Natural killer cell (primary cell): ENCODE measurements around the gene LPIN3. TPM values are rescaled to one million over a fixed set of nuclear protein-coding genes. Genes with fewer than 3 reads are reported as not detected.

Experiments used
- ATAC-seq, 3 donors: fragments of 150-1000 bp in 2 of 3; fragments of 200-7000 bp in 1 of 3; cut with Tn5 transposase; 1 replicate in 1 of 3; 2 replicates in 2 of 3; pipeline ENCODE4 v1.10.0; 2021; ENCODE audit warnings: mild to moderate bottlenecking in 2 of 3, moderate library complexity in 2 of 3
- DNase-seq, 2 donors: peaks; one replicate each; pipeline versions ENCODE4 v3.0.0 to v3.0.0-alpha.2; 2013 to 2021; ENCODE audit warnings: mixed read lengths in 1 of 2
- H3K27ac ChIP-seq: one replicate; pipeline ENCODE4 v1.5.1; 2013; ENCODE audit warnings: mild to moderate bottlenecking, low read length
- H3K27me3 ChIP-seq: one replicate; pipeline ENCODE4 v1.6.1; 2013; ENCODE audit warnings: low read length; ENCODE audit not compliant: control insufficient read depth, insufficient read depth
- H3K36me3 ChIP-seq: one replicate; pipeline ENCODE4 v1.6.1; 2013; ENCODE audit warnings: low read length; ENCODE audit not compliant: control insufficient read depth, insufficient read depth
- H3K4me1 ChIP-seq: one replicate; pipeline ENCODE4 v1.6.1; 2013; ENCODE audit warnings: low read length; ENCODE audit not compliant: control insufficient read depth, insufficient read depth
- H3K4me3 ChIP-seq: one replicate; pipeline ENCODE4 v1.5.1; 2013; ENCODE audit warnings: low read length
- H3K9me3 ChIP-seq: one replicate; pipeline ENCODE4 v1.6.1; 2013; ENCODE audit warnings: low read length; ENCODE audit not compliant: control insufficient read depth, insufficient read depth
- H3K27ac Mint-ChIP-seq, 2 donors: one replicate each; pipeline ENCODE4 v1.8.0; 2022; ENCODE audit warnings: mild to moderate bottlenecking in 2 of 2, mixed read lengths in 2 of 2, moderate library complexity in 1 of 2
- H3K27me3 Mint-ChIP-seq, 2 donors: one replicate each; pipeline ENCODE4 v1.8.0; 2022; ENCODE audit warnings: low read depth in 2 of 2, mixed read lengths in 2 of 2
- H3K36me3 Mint-ChIP-seq: one replicate; pipeline ENCODE4 v1.8.0; 2022; ENCODE audit warnings: mixed read lengths
- H3K4me1 Mint-ChIP-seq, 2 donors: one replicate each; pipeline ENCODE4 v1.8.0; 2022; ENCODE audit warnings: mixed read lengths in 2 of 2
- H3K4me3 Mint-ChIP-seq: one replicate; pipeline ENCODE4 v1.8.0; 2022; ENCODE audit warnings: mild to moderate bottlenecking, moderate library complexity, mixed read lengths
- H3K9me3 Mint-ChIP-seq, 2 donors: one replicate each; pipeline ENCODE4 v1.8.0; 2022; ENCODE audit warnings: mixed read lengths in 2 of 2
- CTCF ChIP-seq: fragments of 200-600 bp; IDR thresholded peaks from one replicate; pipeline ENCODE4 v1.8.0; 2022; ENCODE audit warnings: antibody characterized with exemption
- WGBS: methylation state at CpG from one replicate; pipeline ENCODE4 v1.1.7; 2013; ENCODE audit warnings: missing lambda C conversion rate; ENCODE audit not compliant: insufficient coverage; 5-methylcytosine and 5-hydroxymethylcytosine counted together
- intact Hi-C: fragments of 100-400 bp; cut with micrococcal nuclease; formaldehyde crosslinking; loops from one replicate; pipeline ENCODE4 v1.14.2; 2022
- total RNA-seq, 4 donors: library from RNA; stranded (reverse); fragments of 120-200 nt in 1 of 4; gene quantifications; one replicate each; pipeline versions ENCODE4 v1.2.3 to v1.2.4, GENCODE V29; 2013 to 2022

The LPIN3 gene
- total RNA-seq, 3 donors from 2014 or later (not counting 1 experiment from before 2014, with no cell fraction given) = 0.07 to 0.28 TPM; not detected in 1

- peaks cover 38% of the 10 kb centered on the region for H3K4me1 ChIP-seq
- peak overlapping the region; percentile 36 for H3K27ac ChIP-seq
- no peaks in the 10 kb centered on the region for H3K27me3 Mint-ChIP-seq
- TF ChIP-seq CTCF = no peak
- no peaks in the 10 kb centered on the region for H3K9me3 ChIP-seq
- peak overlapping the region; percentile 67 to 70 for H3K27ac Mint-ChIP-seq
- intact Hi-C loops = no loop called here
- no peaks in the 10 kb centered on the region for H3K27me3 ChIP-seq
- WGBS = 47% methylated on average over 9 of the region's 10 CpGs
- peaks cover 31 to 38% of the 10 kb centered on the region in 2 donors for H3K4me1 Mint-ChIP-seq
- H3K9me3 Mint-ChIP-seq = no peaks in the 10 kb centered on the region
- H3K4me3 ChIP-seq = no peak overlapping the region
- DNase-seq (peak; percentile 28 to 35), ATAC-seq (peak; percentile 83 to 92 (median 90))
- peak overlapping the region; percentile 72 for H3K4me3 Mint-ChIP-seq
- peaks cover 29% of the 10 kb centered on the region for H3K36me3 Mint-ChIP-seq
- H3K36me3 ChIP-seq = peaks cover 42% of the 10 kb centered on the region
Measured at GRCh38 chr20:41407607-41408006, 67.0 kb downstream of the LPIN3 start.

- Histone ChIP-seq H3K4me1 (peaks cover 38% of the 10 kb centered on the region), H3K36me3 (peaks cover 46% of the 10 kb centered on the region), H3K4me3 (no peak overlapping the region), H3K9me3 (no peaks in the 10 kb centered on the region), H3K27ac (peak overlapping the region; percentile 36), H3K27me3 (no peaks in the 10 kb centered on the region)
- DNase-seq = peak in 1 of 2 donors; percentile 7
- no peak for TF ChIP-seq CTCF
- Mint-ChIP-seq H3K4me1 (peaks cover 31 to 38% of the 10 kb centered on the region in 2 donors), H3K36me3 (peaks cover 27% of the 10 kb centered on the region), H3K27me3 (no peaks in the 10 kb centered on the region), H3K9me3 (no peaks in the 10 kb centered on the region), H3K27ac (peak overlapping the region; percentile 67 to 70), H3K4me3 (peak overlapping the region; percentile 75)
- intact Hi-C loops = no loop called here
- peak; percentile 25 to 65 (median 38) for ATAC-seq
- 17% methylated on average over 4 of the region's 5 CpGs for WGBS
Measured at GRCh38 chr20:41408156-41408794, 67.7 kb downstream of the LPIN3 start.

- no peak for TF ChIP-seq CTCF
- intact Hi-C loops = no loop called here
- Mint-ChIP-seq H3K27ac (peak overlapping the region; percentile 67 to 70), H3K4me1 (peaks cover 31 to 38% of the 10 kb centered on the region in 2 donors), H3K4me3 (peak overlapping the region; percentile 75), H3K9me3 (no peaks in the 10 kb centered on the region), H3K27me3 (no peaks in the 10 kb centered on the region), H3K36me3 (peaks cover 24% of the 10 kb centered on the region)
- ATAC-seq = no peak
- Histone ChIP-seq H3K4me1 (peaks cover 38% of the 10 kb centered on the region), H3K27ac (peak overlapping the region; percentile 36), H3K36me3 (peaks cover 53% of the 10 kb centered on the region), H3K27me3 (no peaks in the 10 kb centered on the region), H3K9me3 (no peaks in the 10 kb centered on the region), H3K4me3 (no peak overlapping the region)
- WGBS = 23% methylated on average over 9 of the region's 9 CpGs
- no peak for DNase-seq
Measured at GRCh38 chr20:41408986-41409385, 68.4 kb downstream of the LPIN3 start.

Other genes starting within 250 kb of the LPIN3 start
- 100 to 1,000 TPM; 199 to 242 (median 236) TPM for gene PLCG1, start 203.3 kb upstream of the LPIN3 start, total RNA-seq
- 10 to 100 TPM in 2 of 3 donors, 1 to 10 TPM in 1; 9.0 to 11.8 (median 10.3) TPM for gene ZHX3, start 23.1 kb upstream of the LPIN3 start, total RNA-seq
- not detected for gene EMILIN3, start 26.0 kb downstream of the LPIN3 start, total RNA-seq